Measurements from ENCODE around the gene RGS6. TPM values are rescaled to one million over a fixed set of nuclear protein-coding genes. Genes with fewer than 3 reads are reported as not detected.

Gene RGS6
- total RNA-seq, 2 experiments from 2014 or later, result not detected

DNA sequence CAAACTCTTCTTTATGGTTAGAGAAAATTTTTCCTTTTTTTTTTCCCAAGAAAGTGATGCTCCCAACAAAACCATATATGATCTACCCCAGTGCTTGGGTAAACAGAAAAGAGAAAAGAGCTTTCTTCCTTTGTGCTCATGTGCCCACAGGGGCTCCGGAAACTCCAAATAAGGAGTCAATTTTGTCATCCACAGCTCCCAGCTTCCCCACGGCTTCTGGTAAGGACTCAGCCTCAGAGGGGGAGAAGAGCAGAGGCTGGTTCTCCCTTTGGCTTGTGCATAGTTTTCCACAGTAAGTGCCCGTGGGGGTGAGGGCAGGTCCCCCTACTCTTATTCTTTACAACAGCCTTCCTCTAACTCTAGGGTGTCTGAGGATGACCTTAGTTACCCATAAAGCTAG is 13.3 kb upstream of the RGS6 start:
- Histone ChIP-seq H3K9me2 (ENCODE audit: insufficient read depth, low read length) (no peaks in the 10 kb centered on the region), H3K79me2 (ENCODE audit: insufficient read depth, low read depth, low read length) (no peaks in the 10 kb centered on the region), H3K27ac (ENCODE audit: low read depth, low read length, poor library complexity, severe bottlenecking) (no peak overlapping the region), H3K4me1 (ENCODE audit: insufficient read depth, low read length, poor library complexity, severe bottlenecking) (no peaks in the 10 kb centered on the region), H3K4me3 (ENCODE audit: low read depth, low read length, poor library complexity, severe bottlenecking) (no peak overlapping the region), H3K36me3 (ENCODE audit: insufficient read depth, low read length) (no peaks in the 10 kb centered on the region), H3K4me2 (ENCODE audit: low read length) (no peak overlapping the region), H3K9me3 (ENCODE audit: low read length) (no peaks in the 10 kb centered on the region), H2AFZ (ENCODE audit: low read length) (no peak overlapping the region), H4K20me1 (ENCODE audit: insufficient read depth, low read length) (no peaks in the 10 kb centered on the region)
- CTCF ChIA-PET (ENCODE audit: unreplicated experiment), result no interaction called here
- BruUV-seq (replicated peaks), result no TSS peak
- POLR2A ChIA-PET, result no interaction called here
- intact Hi-C loops (cut with micrococcal nuclease; ENCODE audit: unreplicated experiment), result no loop called here
- TF ChIP-seq, protein P1, sequence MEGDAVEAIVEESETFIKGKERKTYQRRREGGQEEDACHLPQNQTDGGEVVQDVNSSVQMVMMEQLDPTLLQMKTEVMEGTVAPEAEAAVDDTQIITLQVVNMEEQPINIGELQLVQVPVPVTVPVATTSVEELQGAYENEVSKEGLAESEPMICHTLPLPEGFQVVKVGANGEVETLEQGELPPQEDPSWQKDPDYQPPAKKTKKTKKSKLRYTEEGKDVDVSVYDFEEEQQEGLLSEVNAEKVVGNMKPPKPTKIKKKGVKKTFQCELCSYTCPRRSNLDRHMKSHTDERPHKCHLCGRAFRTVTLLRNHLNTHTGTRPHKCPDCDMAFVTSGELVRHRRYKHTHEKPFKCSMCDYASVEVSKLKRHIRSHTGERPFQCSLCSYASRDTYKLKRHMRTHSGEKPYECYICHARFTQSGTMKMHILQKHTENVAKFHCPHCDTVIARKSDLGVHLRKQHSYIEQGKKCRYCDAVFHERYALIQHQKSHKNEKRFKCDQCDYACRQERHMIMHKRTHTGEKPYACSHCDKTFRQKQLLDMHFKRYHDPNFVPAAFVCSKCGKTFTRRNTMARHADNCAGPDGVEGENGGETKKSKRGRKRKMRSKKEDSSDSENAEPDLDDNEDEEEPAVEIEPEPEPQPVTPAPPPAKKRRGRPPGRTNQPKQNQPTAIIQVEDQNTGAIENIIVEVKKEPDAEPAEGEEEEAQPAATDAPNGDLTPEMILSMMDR (conservative IDR thresholded peaks at IDR 0.05; ENCODE audit: low read length), result no peak
- TF ChIP-seq EZH2phosphoT487 (IDR thresholded peaks at IDR 0.05; ENCODE audit: borderline replicate concordance, low read depth, low read length), result no peak
- no peak for DNase-seq (ENCODE audit: low spot score)

DNA sequence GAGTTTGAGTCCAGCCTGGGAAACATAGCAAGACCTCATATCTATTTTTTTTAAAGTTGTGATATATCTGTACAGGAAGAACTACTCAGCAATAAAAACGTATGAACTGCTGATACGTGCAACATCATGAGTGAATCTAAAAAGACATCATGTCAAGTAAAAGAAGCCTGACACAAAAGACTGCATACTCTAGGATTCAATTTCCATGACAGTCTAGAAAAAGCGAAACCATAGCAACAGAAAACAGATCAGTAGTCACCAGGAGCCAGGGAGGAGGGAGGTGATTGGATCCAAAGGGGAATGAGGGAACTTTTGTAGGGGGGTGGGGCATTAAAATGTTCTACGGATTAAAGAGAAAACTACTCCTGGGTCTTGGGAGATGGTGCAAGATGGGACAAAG is 8.7 kb upstream of the RGS6 start:
- Histone ChIP-seq H4K20me1 (ENCODE audit: insufficient read depth, low read length) (no peaks in the 10 kb centered on the region), H3K4me2 (ENCODE audit: low read length) (no peak overlapping the region), H3K4me3 (ENCODE audit: low read depth, low read length, poor library complexity, severe bottlenecking) (no peak overlapping the region), H2AFZ (ENCODE audit: low read length) (no peak overlapping the region), H3K9me2 (ENCODE audit: insufficient read depth, low read length) (no peaks in the 10 kb centered on the region), H3K9me3 (ENCODE audit: low read length) (no peaks in the 10 kb centered on the region), H3K36me3 (ENCODE audit: insufficient read depth, low read length) (no peaks in the 10 kb centered on the region), H3K27ac (ENCODE audit: low read depth, low read length, poor library complexity, severe bottlenecking) (no peak overlapping the region), H3K79me2 (ENCODE audit: insufficient read depth, low read depth, low read length) (no peaks in the 10 kb centered on the region), H3K4me1 (ENCODE audit: insufficient read depth, low read length, poor library complexity, severe bottlenecking) (no peaks in the 10 kb centered on the region)
- no TSS peak for BruUV-seq (replicated peaks)
- no peak for TF ChIP-seq EZH2phosphoT487 (IDR thresholded peaks at IDR 0.05; ENCODE audit: borderline replicate concordance, low read depth, low read length)
- TF ChIP-seq, protein P1 (conservative IDR thresholded peaks at IDR 0.05; ENCODE audit: low read length), result no peak
- POLR2A ChIA-PET, result no interaction called here
- CTCF ChIA-PET (ENCODE audit: unreplicated experiment), result interaction anchor here (0.5 kb wide), 1 partner anchor 183 kb away, joined by 3 read pairs; no protein-coding TSS in a partner anchor
- intact Hi-C loops (cut with micrococcal nuclease; ENCODE audit: unreplicated experiment), result no loop called here
- DNase-seq (ENCODE audit: low spot score), result no peak

DNA sequence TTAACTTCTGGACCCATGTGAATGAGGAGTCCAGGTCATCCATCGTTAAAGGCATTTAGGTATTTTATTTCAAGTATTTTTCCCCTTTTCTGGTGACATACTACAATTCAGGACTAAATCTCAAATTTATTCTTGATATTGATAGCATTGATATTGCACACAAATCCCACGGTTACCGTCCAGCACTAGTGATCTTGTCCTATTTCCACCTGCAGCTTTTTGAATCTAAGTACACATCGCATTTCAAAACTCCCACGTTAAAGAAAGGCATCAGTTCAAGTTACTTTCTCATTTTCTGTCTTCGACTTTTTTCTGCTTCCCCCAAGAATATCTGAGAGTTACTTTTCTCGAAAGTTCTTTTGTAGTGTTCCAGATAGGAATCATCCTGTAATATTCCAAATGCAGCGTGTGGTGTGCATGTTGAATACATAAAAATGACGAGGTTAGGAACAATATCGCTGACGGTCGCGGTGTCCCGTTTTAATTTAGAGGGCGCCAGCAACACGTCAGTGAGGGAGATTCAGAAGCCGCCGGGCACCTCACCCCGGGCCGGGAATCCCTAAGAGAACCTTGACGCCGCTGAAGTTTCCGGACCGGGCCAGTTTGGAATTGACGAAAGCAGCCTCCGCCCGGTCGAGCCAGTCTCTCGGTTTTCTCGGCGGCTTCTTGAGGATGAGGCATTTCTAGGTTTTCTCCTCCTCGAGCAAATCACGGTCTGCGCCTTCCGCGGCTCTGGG is 569 bp upstream of the RGS6 start:
- no peak overlapping the region for H3K4me3 ChIP-seq (ENCODE audit: low read depth, low read length, poor library complexity, severe bottlenecking)
- intact Hi-C loops (cut with micrococcal nuclease; ENCODE audit: unreplicated experiment), result no loop called here
- H3K27ac ChIP-seq (ENCODE audit: low read depth, low read length, poor library complexity, severe bottlenecking), result no peak overlapping the region
- H3K79me2 ChIP-seq (ENCODE audit: insufficient read depth, low read depth, low read length), result no peaks in the 10 kb centered on the region
- H3K9me2 ChIP-seq (ENCODE audit: insufficient read depth, low read length), result no peaks in the 10 kb centered on the region
- no peak for TF ChIP-seq EZH2phosphoT487 (IDR thresholded peaks at IDR 0.05; ENCODE audit: borderline replicate concordance, low read depth, low read length)
- TF ChIP-seq, protein P1 (conservative IDR thresholded peaks at IDR 0.05; ENCODE audit: low read length), result no peak
- H3K4me2 ChIP-seq (ENCODE audit: low read length), result no peak overlapping the region
- ChIA-PET CTCF (ENCODE audit: unreplicated experiment) (no interaction called here), POLR2A (interaction anchor here (0.6 kb wide), 2 partner anchors 154 to 1539 kb away, joined by 3 to 5 read pairs; no protein-coding TSS in a partner anchor)
- no peak overlapping the region for H2AFZ ChIP-seq (ENCODE audit: low read length)
- no peaks in the 10 kb centered on the region for H3K9me3 ChIP-seq (ENCODE audit: low read length)
- H3K36me3 ChIP-seq (ENCODE audit: insufficient read depth, low read length), result no peaks in the 10 kb centered on the region
- no TSS peak for BruUV-seq (replicated peaks)
- DNase-seq (ENCODE audit: low spot score), result no peak
- H3K4me1 ChIP-seq (ENCODE audit: insufficient read depth, low read length, poor library complexity, severe bottlenecking), result no peaks in the 10 kb centered on the region
- H4K20me1 ChIP-seq (ENCODE audit: insufficient read depth, low read length), result no peaks in the 10 kb centered on the region

Data from OCI-LY7 (cell line).